Transverse colon (tissue), 3 donors: Measurements from ENCODE around the gene SELENOV.

Experiments used
- CTCF ChIP-seq, 5 experiments: fragments of 200-600 bp in 3 of 5; fragments of 450-650 bp in 2 of 5; sonication (generic) in 3 of 5; IDR thresholded peaks; 1 replicate in 2 of 5; 2 replicates in 3 of 5; pipeline ENCODE4 v1.5.1; 2016 to 2017; ENCODE audit warnings: antibody characterized with exemption in 5 of 5, inconsistent platforms in 3 of 5, mild to moderate bottlenecking in 2 of 5, moderate library complexity in 1 of 5
- EP300 ChIP-seq: sonication (generic); formaldehyde crosslinking; IDR thresholded peaks from one replicate; pipeline ENCODE4 v1.6.1; 2017; ENCODE audit warnings: antibody characterized with exemption, low read depth
- POLR2A ChIP-seq: fragments of 450-650 bp; IDR thresholded peaks from one replicate; pipeline ENCODE4 v1.6.1; 2016; ENCODE audit warnings: antibody characterized with exemption, mild to moderate bottlenecking, moderate library complexity

DNA sequence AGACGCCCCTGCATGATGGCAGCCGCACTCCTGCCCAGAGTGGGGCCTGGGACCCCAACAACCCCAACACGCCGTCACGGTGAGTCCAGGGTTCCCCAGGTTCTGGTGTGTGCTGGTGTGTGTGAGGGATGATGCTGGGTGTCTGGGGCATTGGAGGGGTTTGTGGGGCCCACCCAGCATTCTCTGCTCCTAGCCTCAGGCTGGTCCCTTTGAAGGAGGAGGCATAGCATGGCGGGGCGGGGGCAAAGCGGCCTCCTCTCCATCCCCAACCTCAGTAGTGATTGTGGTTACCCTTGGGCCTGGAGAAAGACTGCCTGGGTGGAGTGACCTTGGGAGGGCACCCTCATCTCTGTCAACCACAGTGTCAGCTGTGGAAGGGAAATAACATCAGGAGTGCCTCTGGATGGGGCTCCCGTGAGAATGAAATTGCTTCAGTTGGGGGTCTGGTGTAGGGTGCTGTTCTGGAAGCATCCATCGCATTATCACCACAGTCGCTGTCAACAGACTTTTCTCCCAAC lies 41.4 kb upstream of the SELENOV start:
- no peak for TF ChIP-seq CTCF (IDR thresholded peaks at IDR 0.05)
- no peak for TF ChIP-seq POLR2A
- TF ChIP-seq EP300 = no peak
